ENCODE measurements around the gene BEND7. TPM values are rescaled to one million over a fixed set of nuclear protein-coding genes. Genes with fewer than 3 reads are reported as not detected.

The BEND7 gene
- total and polyA plus RNA-seq, 2 donors from 2014 or later: 16.7 to 37.9 TPM

DNA sequence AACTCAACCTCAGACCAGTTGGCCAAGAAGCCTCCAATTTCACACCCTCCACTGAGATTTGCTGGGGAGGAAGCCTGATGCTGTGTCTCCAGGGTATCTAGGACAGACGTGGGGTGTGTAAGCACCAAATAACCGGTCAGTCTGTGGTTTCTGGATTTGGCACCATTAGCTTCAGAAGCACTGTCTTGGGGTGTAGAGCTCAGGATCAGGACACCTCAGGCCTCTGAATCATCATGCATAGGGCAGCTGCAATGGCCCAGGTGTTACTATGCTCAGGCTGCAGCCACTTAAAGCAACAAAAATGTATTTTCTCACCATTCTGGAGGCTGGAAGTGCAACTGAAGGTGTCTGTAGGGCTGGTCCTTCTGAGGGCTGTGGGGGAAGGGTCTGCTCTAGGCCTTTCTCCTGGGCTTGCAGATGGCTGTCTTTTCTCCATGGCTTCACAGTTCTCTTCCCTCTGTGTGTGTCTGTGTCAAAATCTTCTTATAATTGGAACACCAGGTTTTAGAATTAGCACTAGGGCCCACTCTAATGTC is 107.4 kb downstream of the BEND7 start:
- no peaks in the 10 kb centered on the region for H3K27me3 ChIP-seq (ENCODE audit: control insufficient read depth, insufficient read depth, low read length)
- TF ChIP-seq, protein P1, sequence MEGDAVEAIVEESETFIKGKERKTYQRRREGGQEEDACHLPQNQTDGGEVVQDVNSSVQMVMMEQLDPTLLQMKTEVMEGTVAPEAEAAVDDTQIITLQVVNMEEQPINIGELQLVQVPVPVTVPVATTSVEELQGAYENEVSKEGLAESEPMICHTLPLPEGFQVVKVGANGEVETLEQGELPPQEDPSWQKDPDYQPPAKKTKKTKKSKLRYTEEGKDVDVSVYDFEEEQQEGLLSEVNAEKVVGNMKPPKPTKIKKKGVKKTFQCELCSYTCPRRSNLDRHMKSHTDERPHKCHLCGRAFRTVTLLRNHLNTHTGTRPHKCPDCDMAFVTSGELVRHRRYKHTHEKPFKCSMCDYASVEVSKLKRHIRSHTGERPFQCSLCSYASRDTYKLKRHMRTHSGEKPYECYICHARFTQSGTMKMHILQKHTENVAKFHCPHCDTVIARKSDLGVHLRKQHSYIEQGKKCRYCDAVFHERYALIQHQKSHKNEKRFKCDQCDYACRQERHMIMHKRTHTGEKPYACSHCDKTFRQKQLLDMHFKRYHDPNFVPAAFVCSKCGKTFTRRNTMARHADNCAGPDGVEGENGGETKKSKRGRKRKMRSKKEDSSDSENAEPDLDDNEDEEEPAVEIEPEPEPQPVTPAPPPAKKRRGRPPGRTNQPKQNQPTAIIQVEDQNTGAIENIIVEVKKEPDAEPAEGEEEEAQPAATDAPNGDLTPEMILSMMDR (IDR thresholded peaks at IDR 0.05; ENCODE audit: borderline replicate concordance, extremely low read depth, insufficient read depth): no peak
- no peak overlapping the region for H3K27ac ChIP-seq (ENCODE audit: low read depth in 2 of 2, low read length in 2 of 2)
- no peaks in the 10 kb centered on the region for H3K9me3 ChIP-seq (ENCODE audit: control insufficient read depth in 2 of 3, insufficient read depth in 1 of 3, low read length in 3 of 3)
- H3K9ac ChIP-seq (ENCODE audit: low read length in 3 of 3): no peak overlapping the region
- H3K36me3 ChIP-seq (ENCODE audit: control insufficient read depth in 2 of 3, insufficient read depth in 3 of 3, low read length in 3 of 3): no peaks in the 10 kb centered on the region
- no peak for FAIRE-seq
- H3K4me3 ChIP-seq (ENCODE audit: low read length in 3 of 3): no peak overlapping the region
- intact Hi-C loops (cut with DNase I): no loop called here
- DNase-seq: no peak
- no peaks in the 10 kb centered on the region for H3K4me1 ChIP-seq (ENCODE audit: control insufficient read depth in 2 of 3, insufficient read depth in 2 of 3, low read depth in 1 of 3, low read length in 3 of 3)

DNA sequence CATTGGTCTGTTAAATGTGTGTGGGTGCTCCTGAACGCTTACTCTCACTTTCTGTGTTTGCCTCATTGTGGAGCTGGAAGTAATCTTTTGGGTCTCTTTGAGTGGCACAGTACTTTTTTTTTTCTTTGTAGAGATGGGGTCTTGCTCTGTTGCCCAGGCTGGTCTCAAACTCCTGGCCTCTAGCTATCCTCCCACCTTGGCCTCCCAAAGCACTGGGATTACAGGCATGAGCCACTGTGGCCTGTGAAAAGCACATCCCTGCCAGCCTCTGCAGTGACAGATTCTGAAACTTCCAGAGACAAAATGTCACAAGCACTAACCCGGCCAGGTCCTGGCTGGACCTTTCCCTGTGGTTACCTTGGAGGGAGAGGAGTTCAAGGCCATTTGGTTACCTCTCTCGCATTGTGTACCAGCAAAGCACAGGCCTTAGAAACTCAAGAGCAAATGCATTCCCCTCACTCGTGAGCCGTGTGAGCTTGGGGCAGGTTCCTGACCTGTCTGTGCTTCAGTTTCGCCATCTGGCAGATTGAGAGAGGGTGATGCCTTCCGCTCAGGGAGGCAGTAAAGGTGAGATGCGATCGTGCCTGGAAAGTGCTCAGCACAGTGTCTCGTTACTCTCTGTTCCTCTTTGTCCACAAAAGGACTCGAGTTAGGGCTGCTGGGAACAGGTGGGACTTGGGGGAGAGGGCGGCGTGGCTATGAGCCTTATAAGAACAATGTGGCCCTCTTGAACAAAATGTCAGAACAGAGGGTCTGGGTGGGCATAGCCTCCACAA is 108.1 kb downstream of the BEND7 start:
- TF ChIP-seq, protein P1 (IDR thresholded peaks at IDR 0.05; ENCODE audit: borderline replicate concordance, extremely low read depth, insufficient read depth): no peak
- intact Hi-C loops (cut with DNase I): no loop called here
- Histone ChIP-seq H3K27me3 (ENCODE audit: control insufficient read depth, insufficient read depth, low read length) (no peaks in the 10 kb centered on the region), H3K9me3 (ENCODE audit: control insufficient read depth in 2 of 3, insufficient read depth in 1 of 3, low read length in 3 of 3) (no peaks in the 10 kb centered on the region), H3K36me3 (ENCODE audit: control insufficient read depth in 2 of 3, insufficient read depth in 3 of 3, low read length in 3 of 3) (no peaks in the 10 kb centered on the region), H3K4me1 (ENCODE audit: control insufficient read depth in 2 of 3, insufficient read depth in 2 of 3, low read depth in 1 of 3, low read length in 3 of 3) (no peaks in the 10 kb centered on the region), H3K4me3 (ENCODE audit: low read length in 3 of 3) (no peak overlapping the region), H3K9ac (ENCODE audit: low read length in 3 of 3) (no peak overlapping the region), H3K27ac (ENCODE audit: low read depth in 2 of 2, low read length in 2 of 2) (no peak overlapping the region)
- DNase-seq (no peak), FAIRE-seq (no peak)

DNA sequence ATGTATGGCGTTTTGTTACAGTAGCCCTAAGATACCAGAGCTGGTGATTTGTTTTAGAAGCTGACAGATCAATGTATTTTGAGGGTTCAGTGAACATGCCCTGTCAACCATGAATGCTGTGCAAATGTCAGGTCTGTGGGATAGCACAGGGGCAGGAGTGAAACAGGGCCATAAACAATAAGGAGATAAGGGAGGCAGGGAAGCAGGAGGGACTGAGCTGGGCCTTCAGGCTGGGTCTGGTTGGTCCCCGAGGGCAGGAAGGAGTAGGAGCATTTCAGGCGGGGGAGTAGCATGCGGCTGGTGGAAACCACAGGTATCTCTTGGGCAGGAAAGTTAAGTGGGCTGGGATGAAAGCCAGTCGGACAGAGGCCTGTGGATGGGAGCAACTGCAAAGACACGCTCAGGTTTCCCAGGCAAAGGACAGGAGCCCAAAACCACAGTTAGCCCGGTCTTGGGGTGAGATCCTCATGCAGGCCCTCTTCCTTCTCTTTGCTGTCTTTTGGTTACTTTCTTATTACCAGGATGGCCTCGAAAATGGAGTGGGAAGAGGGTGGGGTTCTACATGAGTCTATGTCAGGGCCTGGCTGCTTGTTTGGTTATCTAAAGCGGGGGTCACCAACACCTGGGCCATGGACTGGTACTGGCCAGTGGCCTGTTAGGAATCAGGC is 111.2 kb downstream of the BEND7 start:
- TF ChIP-seq, protein P1 (IDR thresholded peaks at IDR 0.05; ENCODE audit: borderline replicate concordance, extremely low read depth, insufficient read depth): no peak

More for the DNA sequence above, 111.2 kb downstream of the BEND7 start:
- H3K36me3 ChIP-seq (ENCODE audit: control insufficient read depth in 2 of 3, insufficient read depth in 3 of 3, low read length in 3 of 3): no peaks in the 10 kb centered on the region
- no peaks in the 10 kb centered on the region for H3K27me3 ChIP-seq (ENCODE audit: control insufficient read depth, insufficient read depth, low read length)
- intact Hi-C loops (cut with DNase I): no loop called here
- no peak for DNase-seq
- FAIRE-seq: no peak
- no peaks in the 10 kb centered on the region for H3K4me1 ChIP-seq (ENCODE audit: control insufficient read depth in 2 of 3, insufficient read depth in 2 of 3, low read depth in 1 of 3, low read length in 3 of 3)
- H3K4me3 ChIP-seq (ENCODE audit: low read length in 3 of 3): no peak overlapping the region
- peaks cover 0 to 6% (median 4%) of the 10 kb centered on the region in 3 donors for H3K9me3 ChIP-seq (ENCODE audit: control insufficient read depth in 2 of 3, insufficient read depth in 1 of 3, low read length in 3 of 3)
- no peak overlapping the region for H3K27ac ChIP-seq (ENCODE audit: low read depth in 2 of 2, low read length in 2 of 2)
- H3K9ac ChIP-seq (ENCODE audit: low read length in 3 of 3): no peak overlapping the region
